Ovary (tissue), 9 donors: Measurements from ENCODE around the gene COL24A1. TPM values are rescaled to one million over a fixed set of nuclear protein-coding genes. Genes with fewer than 3 reads are reported as not detected.

ENCODE experiments used
- DNase-seq, 5 donors: peaks; one replicate each; pipeline ENCODE4 v3.0.0-alpha.2; 2019 to 2020
- H3K27ac ChIP-seq, 2 donors: fragments of 200-600 bp; one replicate each; pipeline versions ENCODE4 v1.5.1 to v1.8.0; 2019 to 2022
- H3K27me3 ChIP-seq: fragments of 200-600 bp; one replicate; pipeline ENCODE4 v1.8.0; 2022
- H3K36me3 ChIP-seq: fragments of 200-600 bp; sonication (generic); one replicate; pipeline ENCODE4 v1.5.1; 2019
- H3K4me1 ChIP-seq: one replicate; pipeline ENCODE4 v1.8.1; 2013; ENCODE audit warnings: mild to moderate bottlenecking, moderate library complexity; ENCODE audit not compliant: insufficient read depth
- H3K4me3 ChIP-seq: fragments of 200-600 bp; sonication (generic); one replicate; pipeline ENCODE4 v1.5.1; 2017
- H3K9me3 ChIP-seq, 2 donors: fragments of 200-600 bp in 1 of 2; sonication (generic) in 1 of 2; one replicate each; pipeline versions ENCODE4 v1.5.1 to v1.8.1; 2013 to 2019; ENCODE audit warnings: mild to moderate bottlenecking in 1 of 2, moderate library complexity in 1 of 2
- EP300 ChIP-seq: sonication (generic); formaldehyde crosslinking; IDR thresholded peaks from one replicate; pipeline ENCODE4 v1.6.1; 2017; ENCODE audit warnings: antibody characterized with exemption
- POLR2A ChIP-seq: fragments of 450-650 bp; IDR thresholded peaks from one replicate; pipeline ENCODE4 v1.6.1; 2017; ENCODE audit warnings: antibody characterized with exemption, mild to moderate bottlenecking, moderate library complexity
- WGBS, 3 donors: extraction: QIAGEN DNeasy Blood & Tissue Kit in 1 of 3; methylation state at CpG; one replicate each; pipeline versions ENCODE4 v1.1.5 to v1.1.7; 2013 to 2017; 5-methylcytosine and 5-hydroxymethylcytosine counted together
- intact Hi-C, 4 donors: fragments of 100-400 bp; cut with DNase I; formaldehyde crosslinking; loops; one replicate each; pipeline versions ENCODE4 v1.11.0 to v1.15.1; 2022 to 2023
- polyA plus RNA-seq, 2 donors: library from polyadenylated mRNA; stranded (reverse); fragments of 200-250 nt in 1 of 2; fragments of 350-450 nt in 1 of 2; fragmentation: Illumina TruSeq in 1 of 2; extraction: RNeasy Lipid Tissue Mini Kit (QIAGEN cat#74804) in 1 of 2; gene quantifications; one replicate each; pipeline ENCODE4 v1.2.3, GENCODE V29; 2013 to 2014
- small RNA-seq: library from RNA; depleted of rRNA; stranded (forward); fragments of <200 nt; gene quantifications from one replicate; pipeline ENCODE3, GENCODE V24; 2016
- total RNA-seq, 7 donors: library from RNA; depleted of rRNA in 2 of 7; stranded (reverse); fragments of >200 nt in 2 of 7; fragmentation: NEBNext Ultra II Directional in 3 of 7; extraction: Animal tissue kit (Norgen Biotek cat#: 25700) in 3 of 7; gene quantifications; one replicate each; pipeline versions ENCODE4 v1.1.0 to v1.2.4, GENCODE V29; 2016 to 2023
- TF ChIP-seq, protein P1 (sequence below), 3 donors: fragments of 450-650 bp in 2 of 3; fragments of 200-600 bp in 1 of 3; IDR thresholded peaks; one replicate each; pipeline versions ENCODE4 v1.5.1 to v1.8.0; 2016 to 2022; ENCODE audit warnings: antibody characterized with exemption in 3 of 3, mild to moderate bottlenecking in 1 of 3
- donor health status: DM: no; HTN: no; CAD: no; lungs with moderate emphysema.
- donor health status: DM: no; HTN: no; CAD: no.
- donor health status: Bipolar disorder and iron deficiency.
- donor health status: DM: yes; HTN: yes; CAD: no.
- donor health status: DM: no; HTN: no; CAD: no.
- donor health status: DM: yes; HTN: yes; CAD: no.

Gene COL24A1
- total and polyA plus RNA-seq, 9 donors = 0.31 to 5.8 (median 0.74) TPM

DNA sequence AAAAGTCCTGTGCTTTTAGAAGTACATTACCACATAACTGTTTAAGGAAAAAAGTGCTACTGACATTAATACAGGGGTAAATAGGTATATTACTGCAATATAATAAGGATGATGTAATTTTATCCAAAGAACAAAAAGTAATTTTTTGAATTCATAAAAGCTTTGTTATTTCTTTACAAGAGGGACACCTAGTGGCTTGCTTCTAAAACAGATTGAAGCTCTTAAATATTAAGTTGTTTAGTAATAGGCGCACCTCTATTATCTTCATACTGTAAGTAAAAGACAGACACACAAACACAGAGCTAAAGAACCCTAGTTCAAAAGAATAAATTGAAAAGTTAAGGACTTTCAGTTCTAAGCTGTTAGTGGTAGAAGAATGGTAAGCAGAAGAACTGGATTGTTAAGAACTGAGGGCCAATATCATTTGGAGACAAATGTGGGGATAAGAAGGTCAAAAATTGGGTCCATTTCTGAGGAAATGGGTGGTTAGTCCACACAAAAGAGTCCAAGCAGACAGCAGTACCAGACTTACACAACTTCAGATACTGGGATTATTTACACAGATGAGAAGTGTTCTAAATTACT, 463.8 kb downstream of the COL24A1 start:
- Histone ChIP-seq H3K27ac (no peak overlapping the region), H3K4me3 (no peak overlapping the region), H3K36me3 (no peaks in the 10 kb centered on the region), H3K4me1 (no peaks in the 10 kb centered on the region), H3K27me3 (no peaks in the 10 kb centered on the region), H3K9me3 (no peaks in the 10 kb centered on the region)
- no peak for TF ChIP-seq POLR2A
- TF ChIP-seq, protein P1, sequence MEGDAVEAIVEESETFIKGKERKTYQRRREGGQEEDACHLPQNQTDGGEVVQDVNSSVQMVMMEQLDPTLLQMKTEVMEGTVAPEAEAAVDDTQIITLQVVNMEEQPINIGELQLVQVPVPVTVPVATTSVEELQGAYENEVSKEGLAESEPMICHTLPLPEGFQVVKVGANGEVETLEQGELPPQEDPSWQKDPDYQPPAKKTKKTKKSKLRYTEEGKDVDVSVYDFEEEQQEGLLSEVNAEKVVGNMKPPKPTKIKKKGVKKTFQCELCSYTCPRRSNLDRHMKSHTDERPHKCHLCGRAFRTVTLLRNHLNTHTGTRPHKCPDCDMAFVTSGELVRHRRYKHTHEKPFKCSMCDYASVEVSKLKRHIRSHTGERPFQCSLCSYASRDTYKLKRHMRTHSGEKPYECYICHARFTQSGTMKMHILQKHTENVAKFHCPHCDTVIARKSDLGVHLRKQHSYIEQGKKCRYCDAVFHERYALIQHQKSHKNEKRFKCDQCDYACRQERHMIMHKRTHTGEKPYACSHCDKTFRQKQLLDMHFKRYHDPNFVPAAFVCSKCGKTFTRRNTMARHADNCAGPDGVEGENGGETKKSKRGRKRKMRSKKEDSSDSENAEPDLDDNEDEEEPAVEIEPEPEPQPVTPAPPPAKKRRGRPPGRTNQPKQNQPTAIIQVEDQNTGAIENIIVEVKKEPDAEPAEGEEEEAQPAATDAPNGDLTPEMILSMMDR (IDR thresholded peaks at IDR 0.05) = peak in 1 of 3 donors; percentile 11
- DNase-seq = no peak
- 30 to 40% (median 36%) methylated on average over 1 of the region's 1 CpG for WGBS, 3 donors
- intact Hi-C loops = loop anchor here (5.0 to 10.0 kb wide), 2 partner anchors 386 to 388 kb away; no protein-coding TSS in a partner anchor

DNA sequence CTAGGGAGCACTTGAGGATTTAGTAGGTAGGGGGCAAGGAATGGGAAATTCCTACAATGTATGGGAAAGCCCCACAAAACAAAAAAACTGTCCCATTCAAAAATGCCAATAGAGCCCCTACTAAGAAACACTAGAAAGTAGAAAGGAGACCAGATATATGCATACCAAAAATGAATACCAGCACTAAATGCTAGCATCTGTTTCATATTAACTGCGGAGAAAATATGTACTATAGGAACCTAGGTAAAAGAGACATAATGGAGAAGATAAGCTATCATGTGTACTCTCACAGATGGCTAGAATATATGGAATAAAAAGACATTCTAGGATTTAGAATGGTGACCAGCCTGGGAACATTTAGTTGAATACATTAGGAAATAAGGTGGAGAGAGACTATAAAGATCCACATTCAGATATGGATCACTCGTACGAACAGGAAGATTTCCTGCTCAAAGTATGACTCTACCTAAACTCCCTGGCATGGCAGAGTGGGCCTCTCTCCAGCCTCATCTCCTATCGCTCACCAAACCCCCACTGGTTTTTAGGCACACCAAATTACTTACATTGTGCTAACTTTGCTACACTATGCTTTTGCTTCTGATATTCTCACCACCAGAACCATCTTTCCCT, 466.7 kb downstream of the COL24A1 start:
- H3K36me3 ChIP-seq = no peaks in the 10 kb centered on the region
- no peaks in the 10 kb centered on the region for H3K4me1 ChIP-seq
- intact Hi-C loops = loop anchor here (5.0 to 10.0 kb wide), 2 partner anchors 383 to 385 kb away; no protein-coding TSS in a partner anchor
- DNase-seq = no peak
- 95% methylated on average over 4 of the region's 4 CpGs for WGBS, 3 donors
- no peaks in the 10 kb centered on the region for H3K9me3 ChIP-seq
- H3K4me3 ChIP-seq = no peak overlapping the region
- no peak overlapping the region for H3K27ac ChIP-seq
- TF ChIP-seq EP300 = no peak
- TF ChIP-seq POLR2A = no peak
- TF ChIP-seq, protein P1 (IDR thresholded peaks at IDR 0.05) = no peak
- H3K27me3 ChIP-seq = no peaks in the 10 kb centered on the region

DNA sequence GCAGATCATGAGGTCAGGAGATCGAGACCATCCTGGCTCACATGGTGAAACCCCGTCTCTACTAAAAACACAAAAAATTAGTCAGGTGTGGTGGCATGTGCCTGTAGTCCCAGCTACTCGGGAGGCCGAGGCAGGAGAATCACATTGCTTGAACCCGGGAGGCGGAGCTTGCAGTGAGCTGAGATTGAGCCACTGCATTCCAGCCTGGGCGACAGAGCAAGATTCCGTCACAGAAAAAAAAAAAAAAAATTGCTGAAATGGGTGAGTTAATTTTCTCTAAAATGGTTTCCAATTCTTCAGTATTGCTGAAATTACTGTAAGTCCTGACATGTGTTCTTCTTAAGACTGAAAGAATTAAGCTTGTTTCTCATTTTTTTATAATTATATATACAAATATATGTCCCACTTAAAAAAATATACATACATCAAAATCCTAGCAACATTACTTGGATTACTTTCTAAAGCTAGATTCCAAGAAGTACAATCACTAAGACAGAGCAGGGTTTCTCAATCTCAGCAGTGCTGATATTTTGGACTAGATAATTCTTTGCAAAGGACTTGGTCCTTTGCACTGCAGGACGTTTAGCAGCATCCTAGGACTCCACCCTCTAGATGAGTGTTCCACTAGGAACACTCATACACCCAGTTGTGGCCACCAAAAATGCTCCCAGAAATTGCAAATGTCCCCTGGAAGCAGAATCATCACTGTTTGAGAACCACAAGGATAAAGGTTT, 473.1 kb downstream of the COL24A1 start:
- Histone ChIP-seq H3K4me3 (no peak overlapping the region), H3K9me3 (no peaks in the 10 kb centered on the region), H3K4me1 (no peaks in the 10 kb centered on the region), H3K27me3 (no peaks in the 10 kb centered on the region), H3K27ac (no peak overlapping the region), H3K36me3 (no peaks in the 10 kb centered on the region)
- intact Hi-C loops = no loop called here
- no peak for DNase-seq
- WGBS, 3 donors = 93 to 96% (median 94%) methylated on average over 9 of the region's 9 CpGs
- TF ChIP-seq EP300 (no peak), POLR2A (no peak)
- TF ChIP-seq, protein P1 (IDR thresholded peaks at IDR 0.05) = no peak

DNA sequence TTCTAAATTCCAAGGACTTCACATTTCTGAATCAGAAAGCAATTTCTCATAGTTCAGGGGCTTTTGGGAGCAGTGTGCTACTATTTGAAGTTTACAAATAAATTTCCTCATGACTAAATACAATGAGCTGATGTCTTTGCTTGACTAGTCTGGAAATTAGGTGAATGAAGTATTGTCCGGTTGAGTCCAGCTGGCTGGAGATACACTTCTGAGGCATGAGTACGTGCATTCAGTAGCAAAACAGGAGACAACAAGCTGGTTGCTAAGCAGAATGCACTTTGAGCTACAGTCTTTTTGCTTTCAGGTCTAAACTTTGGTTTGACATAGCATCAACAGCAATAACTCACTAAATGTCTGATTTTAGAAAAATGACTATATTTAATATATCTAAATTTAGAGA, 475.5 kb downstream of the COL24A1 start:
- Histone ChIP-seq H3K4me3 (no peak overlapping the region), H3K4me1 (no peaks in the 10 kb centered on the region), H3K27me3 (no peaks in the 10 kb centered on the region), H3K9me3 (no peaks in the 10 kb centered on the region), H3K27ac (no peak overlapping the region), H3K36me3 (no peaks in the 10 kb centered on the region)
- intact Hi-C loops = no loop called here
- TF ChIP-seq, protein P1 (IDR thresholded peaks at IDR 0.05) = no peak
- no peak for TF ChIP-seq EP300
- no peak for TF ChIP-seq POLR2A
- WGBS, 3 donors = 38 to 55% (median 50%) methylated on average over 2 of the region's 2 CpGs
- DNase-seq = no peak

Small RNAs within 50 kb of the gene (small RNA-seq; reads per million reads assigned to genes)
- not detected for gene RNA5SP51

Other genes with a start within 250 kb of the COL24A1 start
- gene ODF2L, start 239.6 kb upstream of the COL24A1 start, total RNA-seq = 10 to 100 TPM; 18.0 to 46.6 (median 32.1) TPM
- gene ODF2L, start 239.6 kb upstream of the COL24A1 start, polyA plus RNA-seq = 10 to 100 TPM; 13.5 to 24.4 TPM